Lower leg skin (tissue), 4 donors: ENCODE data around the gene CCS. TPM values are rescaled to one million over a fixed set of nuclear protein-coding genes. Genes with fewer than 3 reads are reported as not detected.
A peak's percentile ranks its signal among the peaks of the same experiment; 100 is the strongest.

ENCODE experiments used
- DNase-seq, 2 donors: peaks; one replicate each; pipeline ENCODE4 v3.0.0-alpha.2; 2019; ENCODE audit warnings: low spot score in 2 of 2
- H3K4me3 ChIP-seq: fragments of 200-600 bp; sonication (generic); 2 replicates; pipeline ENCODE4 v1.5.1; 2017; ENCODE audit warnings: mild to moderate bottlenecking, low read depth; ENCODE audit not compliant: poor library complexity, severe bottlenecking
- CTCF ChIP-seq, 3 donors: fragments of 450-650 bp; IDR thresholded peaks; one replicate each; pipeline ENCODE4 v1.5.1; 2016; ENCODE audit warnings: antibody characterized with exemption in 3 of 3, mild to moderate bottlenecking in 3 of 3, moderate library complexity in 2 of 3
- POLR2A ChIP-seq, 2 donors: fragments of 450-650 bp; IDR thresholded peaks; one replicate each; pipeline ENCODE4 v1.6.1; 2016 to 2017; ENCODE audit warnings: antibody characterized with exemption in 2 of 2, mild to moderate bottlenecking in 1 of 2, moderate library complexity in 1 of 2
- WGBS, 2 donors: methylation state at CpG; one replicate each; pipeline ENCODE4 v1.1.5; 2018; 5-methylcytosine and 5-hydroxymethylcytosine counted together
- intact Hi-C: fragments of 100-400 bp; cut with DNase I; formaldehyde crosslinking; loops from one replicate; pipeline ENCODE4 v1.15.0; 2023; ENCODE audit warnings: low total_unique reads
- total RNA-seq, 4 donors: library from RNA; depleted of rRNA; stranded (reverse); fragments of >200 nt; gene quantifications; one replicate each; pipeline ENCODE4 v1.1.0, GENCODE V29; 2016

CCS gene
- total RNA-seq, 4 donors from 2014 or later: 13.7 to 24.2 (median 15.2) TPM

- peak in 1 of 2 donors; percentile 71 for DNase-seq
- H3K4me3 ChIP-seq: no peak overlapping the region
- intact Hi-C loops: no loop called here
- WGBS, 2 donors: 84 to 88% methylated on average over 16 of the region's 16 CpGs
- TF ChIP-seq POLR2A (IDR thresholded peaks at IDR 0.05): no peak
- no peak for TF ChIP-seq CTCF (IDR thresholded peaks at IDR 0.05)
These were observed 31.5 kb downstream of the CCS start for GRCh38 chr11:66624450-66624849.

GRCh38 chr11:66625041-66625751 lies 32.2 kb downstream of the CCS start:
- TF ChIP-seq POLR2A (IDR thresholded peaks at IDR 0.05): no peak
- no peak for TF ChIP-seq CTCF (IDR thresholded peaks at IDR 0.05)
- intact Hi-C loops: no loop called here
- peak in 1 of 2 donors; percentile 75 for DNase-seq
- H3K4me3 ChIP-seq: no peak overlapping the region
- 95 to 97% methylated on average over 26 of the region's 26 CpGs for WGBS, 2 donors

GRCh38 chr11:66625752-66626149 lies 32.8 kb downstream of the CCS start:
- 92% methylated on average over 9 of the region's 9 CpGs for WGBS, 2 donors
- intact Hi-C loops: no loop called here

GRCh38 chr11:66626382-66626781 lies 33.4 kb downstream of the CCS start:
- peak in 1 of 2 donors; percentile 31 for DNase-seq
- no peak for TF ChIP-seq CTCF (IDR thresholded peaks at IDR 0.05)
- no peak for TF ChIP-seq POLR2A (IDR thresholded peaks at IDR 0.05)
- intact Hi-C loops: no loop called here
- WGBS, 2 donors: 95 to 97% methylated on average over 25 of the region's 25 CpGs
- no peak overlapping the region for H3K4me3 ChIP-seq

More at GRCh38 chr11:66625752-66626149, 32.8 kb downstream of the CCS start:
- TF ChIP-seq CTCF (IDR thresholded peaks at IDR 0.05) (no peak), POLR2A (IDR thresholded peaks at IDR 0.05) (no peak)
- no peak overlapping the region for H3K4me3 ChIP-seq
- no peak for DNase-seq

- WGBS, 2 donors: 80 to 81% methylated on average over 7 of the region's 7 CpGs
- H3K4me3 ChIP-seq: no peak overlapping the region
- intact Hi-C loops: no loop called here
- peak in 1 of 2 donors; percentile 32 for DNase-seq
- no peak for TF ChIP-seq CTCF (IDR thresholded peaks at IDR 0.05)
- no peak for TF ChIP-seq POLR2A (IDR thresholded peaks at IDR 0.05)
These were observed 33.9 kb downstream of the CCS start for GRCh38 chr11:66626926-66627325.
